ENCODE data around the gene GRM1. TPM values are rescaled to one million over a fixed set of nuclear protein-coding genes. Genes with fewer than 3 reads are reported as not detected.

The GRM1 gene
- polyA plus RNA-seq, 3 donors from 2014 or later = 0.02 TPM; not detected in 2

- Mint-ChIP-seq H3K4me3 (no peak overlapping the region), H3K27ac (no peak overlapping the region), H3K27me3 (ENCODE audit: low read depth in 3 of 3) (no peaks in the 10 kb centered on the region), H3K9me3 (peaks cover 0 to 6% (median 4%) of the 10 kb centered on the region in 6 donors), H3K4me1 (no peaks in the 10 kb centered on the region), H3K36me3 (no peaks in the 10 kb centered on the region)
- DNase-seq = no peak
These were observed 27.6 kb downstream of the GRM1 start for GRCh38 chr6:146056506-146056905.

DNA sequence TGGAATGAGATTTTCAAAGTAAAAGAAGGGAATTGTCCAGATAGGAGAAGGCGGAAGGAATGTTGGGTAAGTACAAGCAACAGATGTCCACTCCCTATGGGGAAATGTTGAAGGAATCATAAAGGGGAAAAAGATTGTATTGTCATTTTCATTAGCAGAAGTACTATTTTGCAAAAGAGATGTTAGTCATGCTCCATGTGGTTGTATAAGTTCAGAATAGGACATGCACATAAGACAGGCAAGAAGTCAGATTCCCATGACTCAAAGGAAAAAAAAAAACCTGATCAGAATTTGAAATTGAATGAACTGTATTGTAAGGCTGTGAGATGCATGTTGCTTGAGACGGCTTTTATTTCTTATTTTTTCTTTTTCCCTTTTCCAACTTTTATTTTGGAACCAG is 36.8 kb downstream of the GRM1 start:
- no peak overlapping the region for H3K4me3 Mint-ChIP-seq
- H3K27ac Mint-ChIP-seq = no peak overlapping the region
- no peaks in the 10 kb centered on the region for H3K4me1 Mint-ChIP-seq
- DNase-seq = no peak
- H3K9me3 Mint-ChIP-seq = peaks cover 0 to 12% (median 0%) of the 10 kb centered on the region in 6 donors
- no peaks in the 10 kb centered on the region for H3K36me3 Mint-ChIP-seq
- H3K27me3 Mint-ChIP-seq (ENCODE audit: low read depth in 3 of 3) = peaks cover 0 to 1% (median 0%) of the 10 kb centered on the region in 3 donors

DNA sequence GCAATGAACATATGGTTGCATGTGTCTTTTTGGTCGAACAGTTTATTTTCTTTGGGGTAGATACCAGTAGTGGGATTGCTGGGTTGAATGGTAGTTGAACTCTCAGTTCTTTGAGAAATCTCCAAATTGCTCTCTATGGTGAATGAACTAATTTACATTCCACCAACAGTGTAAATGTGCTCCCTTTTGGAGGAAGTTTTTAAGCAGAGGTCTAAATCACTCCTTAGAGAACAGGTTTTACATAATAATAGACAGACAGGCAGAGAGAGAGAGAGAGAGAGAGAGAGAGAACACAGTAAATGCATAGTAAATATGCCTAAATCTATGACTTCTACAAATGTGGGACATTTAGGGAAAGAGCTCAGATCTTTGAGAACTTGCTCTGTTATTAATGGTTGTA is 37.6 kb downstream of the GRM1 start:
- Mint-ChIP-seq H3K27ac (no peak overlapping the region), H3K9me3 (peaks cover 0 to 10% (median 0%) of the 10 kb centered on the region in 6 donors), H3K4me3 (no peak overlapping the region), H3K4me1 (no peaks in the 10 kb centered on the region), H3K36me3 (no peaks in the 10 kb centered on the region), H3K27me3 (ENCODE audit: low read depth in 3 of 3) (peaks cover 0 to 1% (median 0%) of the 10 kb centered on the region in 3 donors)
- no peak for DNase-seq

DNA sequence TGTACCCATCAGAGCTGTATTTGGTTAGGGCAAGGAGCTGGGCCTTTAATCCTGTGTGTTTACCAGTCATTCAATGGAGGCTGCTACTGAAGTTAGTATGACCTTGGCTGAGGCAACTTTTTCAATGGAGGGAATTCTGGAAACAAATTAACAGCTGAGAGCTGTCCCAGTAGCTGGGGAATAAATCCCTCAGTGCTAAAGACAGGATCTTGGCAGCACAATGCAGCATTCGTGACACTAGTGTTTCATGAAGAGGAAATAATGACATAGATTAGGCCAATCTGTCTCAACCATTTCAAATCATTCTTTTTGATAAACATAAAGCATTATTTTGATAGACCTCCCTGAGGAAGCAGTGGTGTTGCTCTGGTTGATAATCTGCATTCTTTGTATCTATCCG is 42.9 kb downstream of the GRM1 start:
- Mint-ChIP-seq H3K4me3 (no peak overlapping the region), H3K27ac (no peak overlapping the region), H3K36me3 (no peaks in the 10 kb centered on the region), H3K4me1 (no peaks in the 10 kb centered on the region), H3K27me3 (ENCODE audit: low read depth in 3 of 3) (peaks cover 0 to 2% (median 0%) of the 10 kb centered on the region in 3 donors), H3K9me3 (peaks cover 0 to 5% (median under 1%) of the 10 kb centered on the region in 6 donors)
- no peak for DNase-seq

DNA sequence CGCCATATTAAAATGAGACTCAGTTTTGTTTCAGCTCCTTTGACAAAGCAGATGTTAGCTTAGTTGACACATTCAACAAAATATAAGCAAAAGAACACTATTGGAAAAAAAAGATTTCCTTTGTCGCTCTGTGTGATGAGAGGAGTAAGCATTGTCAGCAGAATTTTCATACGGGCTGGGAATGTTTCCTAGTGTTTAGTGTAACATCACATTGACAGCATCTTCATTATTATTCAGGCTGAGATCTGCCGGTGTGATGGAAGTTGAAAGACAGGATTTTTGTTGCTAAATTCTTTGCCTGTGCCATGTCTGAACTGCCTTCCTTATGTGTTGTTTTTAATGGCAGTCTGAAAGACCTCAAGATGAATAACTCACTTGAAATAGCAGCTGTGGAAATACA is 49.1 kb downstream of the GRM1 start:
- peaks cover 0 to 2% (median 0%) of the 10 kb centered on the region in 3 donors for H3K27me3 Mint-ChIP-seq (ENCODE audit: low read depth in 3 of 3)
- no peaks in the 10 kb centered on the region for H3K36me3 Mint-ChIP-seq

DNA sequence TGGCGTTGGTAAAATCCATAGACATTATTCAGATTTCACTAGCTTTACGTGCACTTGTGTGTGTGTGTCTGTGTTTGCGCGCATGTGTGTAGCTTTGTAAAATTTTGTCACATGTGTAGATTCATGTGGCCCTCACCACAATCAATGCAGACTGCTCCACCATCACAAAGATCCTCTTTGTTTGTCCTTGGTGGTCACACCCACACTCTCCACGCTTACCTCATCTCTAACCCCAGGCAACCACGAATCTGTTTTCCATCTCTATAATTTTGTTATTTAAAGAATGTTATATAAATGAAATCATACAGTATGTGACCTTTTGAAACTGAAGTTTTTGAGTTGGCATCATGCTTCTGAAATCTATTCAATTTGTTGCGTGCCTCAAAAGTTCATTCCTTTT is 58.5 kb downstream of the GRM1 start:
- no peak for DNase-seq
- Mint-ChIP-seq H3K36me3 (peaks cover 0 to 3% (median 0%) of the 10 kb centered on the region in 3 donors), H3K4me1 (no peaks in the 10 kb centered on the region), H3K27ac (no peak overlapping the region), H3K9me3 (peaks cover 0 to 12% (median 2%) of the 10 kb centered on the region in 6 donors), H3K4me3 (no peak overlapping the region), H3K27me3 (ENCODE audit: low read depth in 3 of 3) (peaks cover 0 to 2% (median 0%) of the 10 kb centered on the region in 3 donors)

More for the DNA sequence above, 49.1 kb downstream of the GRM1 start:
- Mint-ChIP-seq H3K4me1 (no peaks in the 10 kb centered on the region), H3K9me3 (peaks cover 0 to 12% (median 2%) of the 10 kb centered on the region in 6 donors), H3K27ac (no peak overlapping the region), H3K4me3 (no peak overlapping the region)
- no peak for DNase-seq

GRCh38 chr6:146090474-146090873 is 61.6 kb downstream of the GRM1 start:
- H3K36me3 Mint-ChIP-seq = peaks cover 0 to 3% (median 0%) of the 10 kb centered on the region in 3 donors
- H3K27me3 Mint-ChIP-seq (ENCODE audit: low read depth in 3 of 3) = peaks cover 0 to 2% (median 0%) of the 10 kb centered on the region in 3 donors
- no peak for DNase-seq
- no peak overlapping the region for H3K4me3 Mint-ChIP-seq
- H3K27ac Mint-ChIP-seq = no peak overlapping the region
- H3K9me3 Mint-ChIP-seq = peaks cover 0 to 7% (median 2%) of the 10 kb centered on the region in 6 donors
- no peaks in the 10 kb centered on the region for H3K4me1 Mint-ChIP-seq

DNA sequence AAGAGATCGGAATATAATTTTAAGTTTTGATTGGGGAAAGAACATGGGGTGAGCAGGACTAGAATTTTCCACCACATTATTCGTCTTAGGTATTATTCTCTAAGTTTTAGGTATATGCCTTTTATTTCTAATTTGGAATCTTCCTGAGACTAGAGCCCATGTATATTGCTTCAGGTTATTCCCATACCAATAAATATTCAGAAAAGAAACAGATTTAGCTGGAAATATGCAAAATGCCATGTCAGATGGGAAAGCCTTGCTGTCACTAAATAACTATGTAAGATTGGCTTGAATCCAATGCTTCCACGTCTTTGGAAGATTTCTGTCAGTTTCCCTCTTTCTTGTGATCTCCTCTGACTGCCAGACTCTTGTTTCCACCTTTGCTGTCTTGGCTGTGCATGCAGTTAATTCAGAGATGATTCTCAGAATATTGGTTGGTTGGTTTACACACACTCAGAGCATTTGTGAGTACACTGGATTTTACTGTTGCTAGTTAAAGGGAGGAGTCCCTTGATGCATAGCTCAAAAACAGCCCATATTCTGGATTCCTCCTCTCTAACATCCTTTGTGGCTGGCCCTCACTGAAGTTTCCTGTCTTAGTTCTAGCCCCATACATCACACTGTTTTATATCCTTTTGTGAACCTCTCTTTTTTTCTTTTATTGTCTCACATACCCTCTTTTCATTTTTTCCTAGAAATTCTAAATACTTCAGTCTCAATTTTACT is 64.3 kb downstream of the GRM1 start:
- Mint-ChIP-seq H3K27ac (no peak overlapping the region), H3K4me3 (no peak overlapping the region), H3K27me3 (ENCODE audit: low read depth in 3 of 3) (peaks cover 0 to 2% (median 0%) of the 10 kb centered on the region in 3 donors), H3K4me1 (no peaks in the 10 kb centered on the region), H3K36me3 (peaks cover 0 to 3% (median 0%) of the 10 kb centered on the region in 3 donors), H3K9me3 (peaks cover 0 to 7% (median 2%) of the 10 kb centered on the region in 6 donors)
- no peak for DNase-seq

DNA sequence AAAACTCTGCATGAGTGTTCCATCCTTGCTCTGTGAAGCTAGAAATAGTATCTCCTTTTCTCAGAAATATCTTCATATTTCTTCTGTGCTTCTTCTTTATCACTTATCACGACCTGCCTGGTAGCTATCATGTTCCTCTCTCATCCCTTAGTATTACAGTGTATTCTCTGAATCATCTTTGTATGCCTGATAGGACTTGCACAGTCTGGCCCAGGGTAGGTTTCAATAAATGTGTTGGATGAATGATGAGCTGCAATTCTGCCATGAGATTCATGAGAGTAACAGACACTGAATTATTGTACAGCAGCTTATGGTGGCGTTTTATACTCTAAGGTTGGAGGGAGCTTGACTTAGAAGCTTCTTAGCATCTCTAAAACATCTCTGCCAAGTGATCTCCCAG is 66.6 kb downstream of the GRM1 start:
- Mint-ChIP-seq H3K36me3 (peaks cover 0 to 3% (median 0%) of the 10 kb centered on the region in 3 donors), H3K4me1 (no peaks in the 10 kb centered on the region), H3K27ac (no peak overlapping the region), H3K9me3 (peaks cover 0 to 7% (median 2%) of the 10 kb centered on the region in 6 donors), H3K27me3 (ENCODE audit: low read depth in 3 of 3) (peaks cover 0 to 2% (median 0%) of the 10 kb centered on the region in 3 donors), H3K4me3 (no peak overlapping the region)
- DNase-seq = no peak

DNA sequence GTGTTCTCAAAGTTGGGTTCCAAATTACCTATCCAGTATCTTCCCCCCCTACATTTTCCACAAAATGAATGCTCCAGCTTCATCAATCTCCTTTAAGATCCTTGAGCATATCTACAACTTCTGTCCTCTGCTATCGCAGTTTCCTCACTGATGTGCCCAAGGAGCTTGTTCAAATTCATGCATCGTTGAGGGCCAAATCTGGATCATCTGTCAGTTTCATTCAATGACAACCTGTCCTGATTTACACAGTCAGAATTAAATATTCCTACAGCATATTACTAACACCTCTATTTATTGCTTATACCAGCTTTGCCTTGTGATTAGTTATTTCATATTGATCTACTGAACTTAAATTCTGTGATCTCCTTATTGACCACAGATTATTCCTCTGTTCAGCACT is 68.7 kb downstream of the GRM1 start:
- Mint-ChIP-seq H3K27ac (no peak overlapping the region), H3K4me1 (no peaks in the 10 kb centered on the region), H3K27me3 (ENCODE audit: low read depth in 3 of 3) (no peaks in the 10 kb centered on the region), H3K36me3 (no peaks in the 10 kb centered on the region), H3K4me3 (no peak overlapping the region), H3K9me3 (peaks cover 0 to 6% (median 0%) of the 10 kb centered on the region in 6 donors)
- no peak for DNase-seq

- Mint-ChIP-seq H3K4me1 (no peaks in the 10 kb centered on the region), H3K27ac (no peak overlapping the region), H3K4me3 (no peak overlapping the region), H3K9me3 (peaks cover 0 to 8% (median 1%) of the 10 kb centered on the region in 6 donors), H3K36me3 (no peaks in the 10 kb centered on the region), H3K27me3 (ENCODE audit: low read depth in 3 of 3) (peaks cover 0 to 2% (median 0%) of the 10 kb centered on the region in 3 donors)
- no peak for DNase-seq
These were observed 71.9 kb downstream of the GRM1 start for GRCh38 chr6:146100776-146101175.

DNA sequence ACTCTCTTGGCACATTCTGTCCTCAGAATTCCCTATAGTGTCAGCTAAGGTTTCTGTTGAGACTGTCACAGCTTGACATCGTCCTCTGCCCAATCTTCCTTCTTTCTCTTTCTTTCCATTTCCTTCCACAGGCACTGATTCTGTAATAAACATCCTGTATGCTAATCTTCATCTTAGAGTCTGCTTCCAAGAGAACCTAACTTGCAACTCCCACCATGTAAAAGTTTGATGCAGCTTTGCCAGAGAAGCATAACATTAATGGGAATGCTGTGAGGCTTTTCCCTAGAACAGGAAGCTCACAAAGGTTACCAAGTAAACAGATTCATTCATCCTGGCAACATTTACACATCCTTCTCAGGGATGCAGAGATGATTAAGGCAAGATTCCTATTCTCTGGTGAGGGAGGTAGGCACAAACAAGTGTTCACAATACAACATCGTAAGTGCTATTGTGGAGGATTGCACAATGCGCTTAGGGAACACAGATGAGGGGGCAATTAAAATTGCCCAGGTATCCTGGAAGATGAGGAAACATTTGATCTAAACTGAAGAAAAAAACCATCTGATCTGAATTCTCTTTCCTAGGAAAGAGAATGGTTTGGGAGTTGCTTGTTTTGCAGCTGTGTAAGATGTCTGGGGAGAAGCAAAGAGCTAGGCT is 74.7 kb downstream of the GRM1 start:
- no peak overlapping the region for H3K27ac Mint-ChIP-seq
- no peak for DNase-seq
- H3K27me3 Mint-ChIP-seq (ENCODE audit: low read depth in 3 of 3) = peaks cover 0 to 2% (median 0%) of the 10 kb centered on the region in 3 donors
- H3K36me3 Mint-ChIP-seq = no peaks in the 10 kb centered on the region
- H3K9me3 Mint-ChIP-seq = peaks cover 0 to 13% (median 5%) of the 10 kb centered on the region in 6 donors
- H3K4me3 Mint-ChIP-seq = no peak overlapping the region
- no peaks in the 10 kb centered on the region for H3K4me1 Mint-ChIP-seq

DNA sequence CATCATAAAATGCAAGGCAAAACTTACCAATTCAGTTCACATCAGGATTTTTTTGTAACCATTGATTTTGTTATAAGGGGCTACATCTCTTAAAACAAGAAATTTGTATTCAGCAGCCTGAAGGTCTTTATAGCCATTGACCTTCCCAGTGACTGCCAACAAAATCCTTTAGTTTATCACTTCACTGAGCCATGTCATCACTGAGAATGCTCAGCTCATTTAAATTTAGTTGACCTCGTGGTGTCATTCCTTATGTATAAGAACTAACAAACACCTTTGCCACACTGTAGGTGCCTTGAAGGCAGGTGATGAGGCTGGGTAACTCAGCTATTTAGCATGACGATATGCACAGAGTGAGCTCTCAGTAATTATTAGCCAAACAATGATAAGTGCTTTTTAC is 77.7 kb downstream of the GRM1 start:
- no peaks in the 10 kb centered on the region for H3K36me3 Mint-ChIP-seq
- H3K4me1 Mint-ChIP-seq = no peaks in the 10 kb centered on the region
- H3K9me3 Mint-ChIP-seq = peaks cover 6 to 21% (median 12%) of the 10 kb centered on the region in 6 donors
- DNase-seq = no peak
- H3K4me3 Mint-ChIP-seq = no peak overlapping the region
- H3K27me3 Mint-ChIP-seq (ENCODE audit: low read depth in 3 of 3) = peaks cover 0 to 2% (median 0%) of the 10 kb centered on the region in 3 donors
- no peak overlapping the region for H3K27ac Mint-ChIP-seq

DNA sequence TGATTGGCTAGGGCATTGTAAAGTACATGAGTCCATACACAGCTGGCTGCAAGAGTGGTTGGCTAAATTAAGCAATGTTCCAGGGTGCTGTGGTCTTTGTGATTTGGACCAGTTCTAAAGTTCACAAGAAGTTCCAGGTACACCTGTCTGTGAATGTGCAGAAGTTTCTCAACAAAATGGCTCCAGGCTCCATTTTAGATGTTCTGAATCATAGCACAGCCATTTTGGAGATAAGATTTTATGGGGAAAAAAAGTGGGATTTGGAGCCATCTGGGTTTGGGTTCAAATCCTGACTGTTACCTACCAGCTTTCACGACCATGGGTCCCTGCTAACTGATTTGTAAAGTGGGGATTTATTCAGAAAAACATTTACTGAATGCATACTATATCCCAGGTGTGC is 82.1 kb downstream of the GRM1 start:
- H3K36me3 Mint-ChIP-seq = no peaks in the 10 kb centered on the region

More for the DNA sequence above, 82.1 kb downstream of the GRM1 start:
- no peak for DNase-seq
- Mint-ChIP-seq H3K9me3 (peaks cover 5 to 21% (median 12%) of the 10 kb centered on the region in 6 donors), H3K4me3 (no peak overlapping the region), H3K4me1 (no peaks in the 10 kb centered on the region), H3K27ac (no peak overlapping the region), H3K27me3 (ENCODE audit: low read depth in 3 of 3) (no peaks in the 10 kb centered on the region)
